HCT116 (cell line): ENCODE data around the gene DDX54.

ENCODE experiments used
- CEBPB ChIP-seq: IDR thresholded peaks from 2 replicates; pipeline ENCODE4 v1.6.1; 2012; ENCODE audit warnings: low read depth
- CTCF ChIP-seq, 3 experiments: fragments of 200-600 bp in 1 of 3; sonication (generic) in 1 of 3; IDR thresholded peaks in 2 of 3; conservative IDR thresholded peaks in 1 of 3; 2 replicates each; pipeline ENCODE4 v1.5.1; 2012 to 2017; ENCODE audit warnings: low read depth in 2 of 3, low read length in 2 of 3, antibody characterized with exemption in 1 of 3, borderline replicate concordance in 1 of 3, control low read depth in 1 of 3, mild to moderate bottlenecking in 1 of 3, mixed read lengths in 1 of 3, mixed run types in 1 of 3, moderate library complexity in 1 of 3; ENCODE audit not compliant: insufficient read depth in 1 of 3
- EGR1 ChIP-seq: IDR thresholded peaks from 2 replicates; pipeline ENCODE4 v1.6.1; 2012; ENCODE audit warnings: low read depth
- EZH2 ChIP-seq: fragments of 200-600 bp; sonication (generic); IDR thresholded peaks from 2 replicates; pipeline ENCODE4 v1.6.1; 2017; ENCODE audit warnings: antibody characterized with exemption, mixed run types
- EZH2phosphoT487 ChIP-seq: fragments of 200-600 bp; IDR thresholded peaks from 2 replicates; pipeline ENCODE4 v1.6.1; 2018; ENCODE audit warnings: antibody characterized with exemption, borderline replicate concordance
- JUND ChIP-seq: IDR thresholded peaks from 2 replicates; pipeline ENCODE4 v1.6.1; 2012
- MAX ChIP-seq: IDR thresholded peaks from 2 replicates; pipeline ENCODE4 v1.6.1; 2012
- POLR2A ChIP-seq: IDR thresholded peaks from 2 replicates; pipeline ENCODE4 v1.7.0; 2011; ENCODE audit warnings: borderline replicate concordance; ENCODE audit not compliant: insufficient read depth, insufficient read length; ENCODE audit errors: extremely low read depth
- POLR2AphosphoS5 ChIP-seq: IDR thresholded peaks from 2 replicates; pipeline ENCODE4 v1.6.1; 2011; ENCODE audit warnings: mild to moderate bottlenecking, low read depth, low read length, moderate library complexity
- RAD21 ChIP-seq: IDR thresholded peaks from 2 replicates; pipeline ENCODE4 v1.6.1; 2012; ENCODE audit warnings: low read depth, mild to moderate bottlenecking
- REST ChIP-seq: IDR thresholded peaks from 2 replicates; pipeline ENCODE4 v1.6.1; 2012; ENCODE audit warnings: low read depth
- SP1 ChIP-seq: IDR thresholded peaks from 2 replicates; pipeline ENCODE4 v1.6.1; 2012; ENCODE audit warnings: low read depth
- SRF ChIP-seq: IDR thresholded peaks from 2 replicates; pipeline ENCODE4 v1.6.1; 2012; ENCODE audit warnings: low read depth
- ZNF274 ChIP-seq: fragments of 200-500 bp; sonication (Bioruptor generic); IDR thresholded peaks from 2 replicates; pipeline ENCODE4 v1.6.1; 2014; ENCODE audit warnings: mild to moderate bottlenecking, low read depth, low read length, inconsistent platforms

GRCh38 chr12:113154351-113154973, 30.8 kb downstream of the DDX54 start:
- TF ChIP-seq SP1 = no peak
- TF ChIP-seq CTCF (IDR thresholded peaks at IDR 0.05 in 2 of 3, conservative IDR thresholded peaks at IDR 0.05 in 1 of 3; ENCODE audit: borderline replicate concordance in 1 of 3, insufficient read depth in 1 of 3, low read depth in 2 of 3, low read length in 2 of 3) = no peak
- no peak for TF ChIP-seq CEBPB
- TF ChIP-seq POLR2A = no peak
- no peak for TF ChIP-seq JUND
- no peak for TF ChIP-seq EZH2phosphoT487
- no peak for TF ChIP-seq ZNF274
- TF ChIP-seq EZH2 = no peak
- TF ChIP-seq POLR2AphosphoS5 = no peak
- no peak for TF ChIP-seq REST
- TF ChIP-seq MAX = no peak
- no peak for TF ChIP-seq RAD21
- no peak for TF ChIP-seq EGR1
- TF ChIP-seq SRF = no peak
